H7 (cell line): ENCODE measurements around the gene CCDC191. TPM values are rescaled to one million over a fixed set of nuclear protein-coding genes. Genes with fewer than 3 reads are reported as not detected.

Experiments used
- DNase-seq: peaks from one replicate; pipeline ENCODE4 v3.0.0; 2012
- H3K27me3 ChIP-seq: 2 replicates; pipeline ENCODE4 v1.6.0; 2011; ENCODE audit warnings: mild to moderate bottlenecking, low read length; ENCODE audit not compliant: control insufficient read depth, insufficient read depth
- H3K36me3 ChIP-seq: replicated peaks from 2 replicates; pipeline ENCODE4 v1.5.1; 2011; ENCODE audit warnings: low read length; ENCODE audit not compliant: control insufficient read depth, insufficient read depth
- H3K4me3 ChIP-seq: 2 replicates; pipeline ENCODE4 v1.5.1; 2011; ENCODE audit warnings: low read depth, mild to moderate bottlenecking, control low read depth, low read length, moderate library complexity; ENCODE audit not compliant: insufficient read depth
- total RNA-seq: library from RNA; depleted of rRNA; stranded (reverse); fragments of >200 nt; shearing (Covaris generic); gene quantifications from 2 replicates; pipeline ENCODE4 v1.2.3, GENCODE V29; 2014

Gene CCDC191
- total RNA-seq, 1 experiment from 2014 or later: 0.80 TPM

DNA sequence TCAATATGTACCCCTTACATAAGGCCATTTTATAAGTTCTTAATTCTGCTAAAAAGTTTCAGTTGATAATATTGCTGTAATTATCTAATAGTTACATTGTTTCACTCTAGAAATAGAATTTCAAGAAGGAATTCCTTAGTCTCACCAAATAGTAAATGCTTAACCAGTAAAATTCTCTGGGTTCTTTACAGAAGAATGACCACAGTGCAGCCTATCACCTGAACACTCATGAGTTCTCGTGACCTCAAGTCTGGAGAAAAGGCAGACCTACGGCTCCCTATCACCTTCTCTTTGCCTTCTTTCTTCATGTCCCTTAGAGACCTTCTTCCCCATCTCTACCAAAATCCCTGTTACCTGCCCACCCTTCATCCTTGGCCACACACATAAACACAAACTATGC, 30.9 kb downstream of the CCDC191 start:
- no peak overlapping the region for H3K4me3 ChIP-seq
- H3K27me3 ChIP-seq: no peaks in the 10 kb centered on the region
- DNase-seq: no peak
- no peaks in the 10 kb centered on the region for H3K36me3 ChIP-seq

DNA sequence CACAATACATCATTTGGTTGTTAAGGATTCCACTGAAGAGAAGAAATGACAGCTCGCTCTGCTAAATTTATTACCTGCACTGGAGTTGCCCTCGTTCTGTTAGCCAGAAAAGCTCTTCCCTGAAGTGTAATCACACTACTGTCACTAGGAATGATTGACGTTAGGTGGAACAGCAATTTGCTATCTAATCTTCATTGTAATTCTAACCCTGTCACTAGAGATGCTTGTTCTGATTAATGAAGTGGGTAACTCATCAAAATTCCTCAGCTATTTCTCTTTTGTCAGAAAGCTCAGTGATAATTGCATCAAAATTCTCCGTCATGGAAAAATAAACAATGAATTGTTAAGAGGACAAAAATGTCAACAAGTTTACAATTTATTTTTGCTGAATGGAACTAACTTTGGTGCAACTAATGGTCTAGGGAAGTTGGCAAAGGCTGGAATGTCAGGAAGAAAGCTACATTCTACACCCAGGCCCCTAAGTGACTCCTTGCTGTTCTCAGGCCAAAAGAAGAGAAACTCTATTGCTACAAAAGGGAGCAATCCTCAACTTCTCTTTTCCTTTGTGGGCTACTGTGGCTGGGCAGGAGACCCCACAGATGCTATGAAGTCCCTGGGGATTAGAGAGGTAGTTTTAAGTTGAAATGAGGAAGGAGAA, 34.1 kb downstream of the CCDC191 start:
- DNase-seq: no peak
- no peak overlapping the region for H3K4me3 ChIP-seq

DNA sequence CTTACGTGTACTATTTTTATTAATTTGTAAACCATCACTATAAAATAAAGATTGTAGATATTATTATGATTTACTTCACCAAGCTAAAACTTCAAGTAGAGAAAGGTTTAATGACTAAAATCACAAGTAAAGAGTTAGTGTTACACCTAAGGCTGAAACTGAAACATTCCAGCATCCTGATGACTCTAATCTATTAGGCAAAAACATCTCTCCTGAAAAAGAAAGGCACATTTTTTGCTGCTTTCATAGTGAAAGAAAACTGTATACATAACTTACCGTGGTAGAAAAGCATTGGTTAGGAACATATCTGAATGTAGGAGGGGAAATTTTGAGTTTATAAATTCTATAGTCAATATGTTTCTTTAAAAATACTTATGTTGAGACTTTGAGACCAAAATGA, 35.4 kb downstream of the CCDC191 start:
- H3K4me3 ChIP-seq: no peak overlapping the region

More for the DNA sequence above, 34.1 kb downstream of the CCDC191 start:
- H3K27me3 ChIP-seq: no peaks in the 10 kb centered on the region
- no peaks in the 10 kb centered on the region for H3K36me3 ChIP-seq

DNA sequence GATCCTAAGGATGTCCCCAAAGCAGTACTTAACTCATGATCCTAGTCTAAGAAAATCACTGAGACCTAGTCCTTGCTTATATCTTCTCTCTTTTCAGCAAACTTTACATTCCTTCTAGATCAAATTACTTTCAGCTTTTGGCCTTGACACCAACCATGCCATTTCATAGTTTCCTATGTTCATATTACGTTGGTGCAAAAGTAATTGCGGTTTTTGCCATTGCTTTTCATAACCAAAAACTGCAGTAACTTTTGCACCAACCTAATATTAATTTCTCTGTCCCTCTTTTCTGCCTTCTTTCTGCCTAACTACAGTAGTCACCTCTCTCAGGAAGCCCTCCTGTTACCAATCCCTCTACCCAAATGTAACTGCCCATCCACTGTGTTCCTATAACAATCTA, 36.8 kb downstream of the CCDC191 start:
- no peak for DNase-seq
- no peak overlapping the region for H3K4me3 ChIP-seq
- H3K36me3 ChIP-seq: no peaks in the 10 kb centered on the region
- no peaks in the 10 kb centered on the region for H3K27me3 ChIP-seq

More for the DNA sequence above, 35.4 kb downstream of the CCDC191 start:
- Histone ChIP-seq H3K27me3 (no peaks in the 10 kb centered on the region), H3K36me3 (no peaks in the 10 kb centered on the region)
- no peak for DNase-seq

DNA sequence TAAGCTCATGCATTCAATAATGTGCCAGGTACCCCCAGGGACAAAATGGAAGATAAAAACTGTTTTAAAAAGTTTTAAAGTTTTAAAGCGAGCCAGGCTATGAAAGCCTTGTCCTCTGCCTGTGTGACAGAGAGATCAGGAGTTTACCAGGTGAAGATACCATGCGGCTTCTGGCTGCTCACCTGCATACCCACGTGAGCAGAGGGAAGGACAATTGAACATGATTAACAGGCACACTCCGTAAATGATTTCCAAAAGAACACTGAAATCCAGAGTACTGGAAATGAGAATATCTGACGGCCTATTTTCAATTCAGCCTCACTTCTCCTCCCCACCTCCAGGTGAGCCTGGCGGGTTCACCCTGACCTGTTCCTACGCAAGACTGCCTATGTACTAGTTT, 42.1 kb downstream of the CCDC191 start:
- DNase-seq: no peak
- no peak overlapping the region for H3K4me3 ChIP-seq
- no peaks in the 10 kb centered on the region for H3K27me3 ChIP-seq
- no peaks in the 10 kb centered on the region for H3K36me3 ChIP-seq

DNA sequence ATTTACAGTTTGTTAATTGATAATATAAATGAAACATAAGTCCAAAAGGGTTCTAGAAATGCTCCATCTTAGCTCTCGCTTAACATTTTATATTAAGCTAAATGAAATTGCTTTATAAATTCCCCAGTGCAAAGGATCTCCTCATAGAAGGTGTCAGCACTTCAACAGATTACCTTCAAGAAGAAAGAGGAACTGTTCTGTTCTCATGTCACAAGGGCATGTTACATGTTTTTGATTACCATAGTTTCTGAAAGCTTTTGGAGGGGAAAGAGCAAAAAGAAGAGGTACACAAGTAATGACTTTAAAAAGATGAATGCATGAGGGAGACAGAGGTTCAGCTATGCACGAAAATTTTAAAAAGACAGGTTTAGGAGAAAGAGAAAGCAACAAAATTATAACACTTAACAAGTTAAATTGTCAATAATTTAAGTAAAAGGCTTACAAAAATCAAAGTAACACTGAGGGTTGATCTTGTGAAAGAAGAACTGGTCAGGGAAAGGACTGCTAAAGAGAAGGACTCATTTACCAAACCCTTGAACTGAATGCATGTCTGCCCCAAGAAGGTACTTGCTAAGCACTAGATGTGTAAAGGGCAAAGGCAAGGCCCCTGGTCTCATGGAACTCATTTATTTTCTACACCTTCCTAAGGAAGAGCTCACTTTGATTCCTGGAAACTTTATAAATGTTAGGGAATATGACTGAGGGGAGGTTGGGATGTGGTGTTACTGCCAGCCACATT, 45.1 kb downstream of the CCDC191 start:
- DNase-seq: no peak
- Histone ChIP-seq H3K27me3 (no peaks in the 10 kb centered on the region), H3K4me3 (no peak overlapping the region), H3K36me3 (no peaks in the 10 kb centered on the region)

DNA sequence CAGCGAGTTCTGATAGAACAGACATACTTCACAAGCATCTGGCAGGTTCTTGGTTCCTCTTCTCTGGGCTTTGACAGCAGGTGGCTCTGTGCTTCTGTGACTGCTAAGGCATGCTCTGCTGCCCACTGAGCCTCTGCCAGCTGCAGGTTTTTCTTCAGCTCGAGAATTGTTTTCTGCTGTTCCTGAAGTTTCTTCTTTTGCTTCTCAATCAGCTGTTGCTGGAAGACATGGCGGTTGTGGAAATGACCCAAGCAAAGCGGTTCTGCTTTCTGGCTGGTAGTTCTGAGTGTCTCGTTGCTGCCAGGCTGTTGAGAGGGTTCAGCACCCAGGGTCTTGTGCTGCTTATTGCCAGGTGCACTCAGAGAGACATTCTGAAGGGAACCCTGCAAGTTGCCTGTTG, 50.8 kb downstream of the CCDC191 start:
- DNase-seq: no peak
- Histone ChIP-seq H3K4me3 (no peak overlapping the region), H3K36me3 (no peaks in the 10 kb centered on the region), H3K27me3 (no peaks in the 10 kb centered on the region)

DNA sequence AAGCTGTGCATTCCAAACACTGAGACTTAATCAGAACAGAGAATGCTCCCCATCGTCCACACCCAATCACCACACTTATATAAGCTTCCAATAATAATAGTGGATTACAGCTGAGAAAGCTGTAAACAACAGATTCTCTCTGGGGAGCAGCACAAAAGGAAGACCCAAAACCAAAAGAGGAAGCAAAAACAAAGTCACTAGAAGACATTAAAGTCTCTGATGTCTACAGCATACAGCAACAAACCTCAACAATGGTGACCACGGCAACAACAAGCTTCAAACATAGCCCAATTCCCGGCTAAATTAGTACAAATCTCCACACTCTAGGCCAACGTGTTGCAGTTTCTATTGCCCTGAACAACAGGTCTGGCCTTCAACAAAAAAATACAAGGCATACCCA, 70.8 kb downstream of the CCDC191 start:
- no peak for DNase-seq
- H3K27me3 ChIP-seq: no peaks in the 10 kb centered on the region
- no peaks in the 10 kb centered on the region for H3K36me3 ChIP-seq
- no peak overlapping the region for H3K4me3 ChIP-seq

DNA sequence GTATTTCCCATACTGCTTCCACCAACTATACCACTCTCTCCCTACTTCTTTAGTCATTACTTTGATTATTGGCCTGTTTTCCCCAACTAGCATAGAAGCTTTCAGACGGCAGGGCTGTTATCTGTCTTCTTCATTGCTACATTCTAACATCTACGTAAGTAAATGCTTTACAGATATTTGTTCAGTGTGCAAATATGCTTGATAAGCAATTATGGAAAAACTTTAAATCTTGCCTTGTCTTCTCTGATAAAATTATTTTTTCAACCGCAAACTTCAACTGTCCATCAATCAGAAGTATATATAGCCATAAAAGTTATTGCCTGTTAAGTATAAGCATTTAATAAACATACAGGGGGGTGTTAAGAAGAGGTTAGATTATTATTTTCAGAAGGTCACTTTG, 72.8 kb downstream of the CCDC191 start:
- DNase-seq: no peak
- no peak overlapping the region for H3K4me3 ChIP-seq
- H3K27me3 ChIP-seq: no peaks in the 10 kb centered on the region
- H3K36me3 ChIP-seq: no peaks in the 10 kb centered on the region

DNA sequence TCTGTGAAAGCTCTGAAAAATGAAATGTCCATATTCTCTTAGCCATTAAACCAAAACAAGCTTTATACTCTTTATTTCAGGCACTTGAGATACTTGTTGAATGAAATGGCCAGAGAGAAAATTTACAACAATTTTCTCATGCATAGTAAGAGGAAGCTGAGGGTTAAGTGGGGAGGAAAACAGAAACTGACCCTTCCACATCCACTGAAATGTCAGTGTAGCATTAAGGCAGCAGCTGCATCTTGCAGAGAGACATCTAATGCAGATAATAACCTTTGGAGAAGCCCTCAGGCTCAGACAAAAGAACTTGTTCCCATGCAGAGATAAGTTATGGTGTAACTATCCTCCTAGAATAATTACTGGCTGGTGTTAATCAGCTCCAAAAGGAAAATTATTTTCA, 74.5 kb downstream of the CCDC191 start:
- Histone ChIP-seq H3K4me3 (no peak overlapping the region), H3K27me3 (no peaks in the 10 kb centered on the region), H3K36me3 (no peaks in the 10 kb centered on the region)
- no peak for DNase-seq

DNA sequence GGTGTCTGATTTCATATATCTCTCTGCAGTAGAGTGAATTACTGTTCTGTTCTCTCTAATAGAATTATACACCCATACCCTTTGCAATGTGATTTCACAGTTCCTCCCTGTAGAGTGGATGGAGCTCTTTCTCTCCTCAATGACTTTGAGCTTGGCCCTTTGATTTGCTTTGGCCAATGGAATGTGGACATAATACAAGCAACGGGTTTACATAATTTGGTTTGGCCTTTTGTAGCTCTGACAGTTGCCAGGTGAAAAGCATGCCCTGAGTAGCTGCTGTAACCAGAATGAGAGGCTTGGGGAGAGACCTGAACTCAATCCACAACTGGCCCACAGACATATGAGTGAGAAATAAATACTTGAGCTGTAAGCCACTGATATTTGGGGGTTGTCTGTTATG, 76.4 kb downstream of the CCDC191 start:
- H3K27me3 ChIP-seq: no peaks in the 10 kb centered on the region
- no peak overlapping the region for H3K4me3 ChIP-seq
- H3K36me3 ChIP-seq: no peaks in the 10 kb centered on the region
- DNase-seq: no peak

DNA sequence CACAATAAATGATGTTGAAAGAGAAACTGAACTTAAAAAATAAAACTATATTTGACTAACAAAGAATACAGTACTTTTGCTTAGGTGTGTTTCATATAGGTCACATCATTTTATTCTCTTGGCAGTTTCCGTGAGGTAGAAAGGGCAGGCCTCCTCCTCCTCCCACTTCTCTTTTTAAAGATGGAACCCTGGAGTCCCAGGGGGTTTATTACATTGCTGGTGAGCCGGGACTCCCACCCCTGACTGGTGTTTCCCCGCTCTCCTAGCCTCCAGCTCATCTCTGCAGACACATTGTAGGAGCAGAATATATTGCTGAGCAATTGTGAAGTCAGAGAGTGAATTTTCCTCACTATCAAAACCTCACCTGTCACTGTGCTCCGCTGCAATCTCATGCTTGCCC, 78.5 kb downstream of the CCDC191 start:
- no peak for DNase-seq
- H3K27me3 ChIP-seq: no peaks in the 10 kb centered on the region
- H3K36me3 ChIP-seq: no peaks in the 10 kb centered on the region

DNA sequence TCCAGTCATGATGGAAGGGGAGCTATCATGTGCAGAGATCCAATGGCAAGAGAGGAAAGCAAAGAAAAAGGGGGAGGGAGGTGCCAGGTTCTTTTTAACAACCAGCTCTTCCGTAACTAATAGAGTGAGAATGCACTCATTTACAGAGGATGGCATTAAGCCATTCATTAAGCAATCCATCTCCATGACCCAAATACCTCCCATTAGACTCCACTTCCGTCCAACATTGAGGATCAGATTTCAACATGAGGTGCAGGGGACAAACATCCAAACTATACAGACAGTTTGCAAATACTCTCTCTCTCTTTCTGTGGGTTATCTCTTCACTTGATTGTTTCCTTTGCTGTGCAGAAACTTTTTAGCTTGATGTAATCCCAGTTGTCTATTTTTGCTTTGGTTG, 87.3 kb downstream of the CCDC191 start:
- no peaks in the 10 kb centered on the region for H3K27me3 ChIP-seq
- no peaks in the 10 kb centered on the region for H3K36me3 ChIP-seq
- no peak overlapping the region for H3K4me3 ChIP-seq
- DNase-seq: no peak

More for the DNA sequence above, 78.5 kb downstream of the CCDC191 start:
- H3K4me3 ChIP-seq: no peak overlapping the region

DNA sequence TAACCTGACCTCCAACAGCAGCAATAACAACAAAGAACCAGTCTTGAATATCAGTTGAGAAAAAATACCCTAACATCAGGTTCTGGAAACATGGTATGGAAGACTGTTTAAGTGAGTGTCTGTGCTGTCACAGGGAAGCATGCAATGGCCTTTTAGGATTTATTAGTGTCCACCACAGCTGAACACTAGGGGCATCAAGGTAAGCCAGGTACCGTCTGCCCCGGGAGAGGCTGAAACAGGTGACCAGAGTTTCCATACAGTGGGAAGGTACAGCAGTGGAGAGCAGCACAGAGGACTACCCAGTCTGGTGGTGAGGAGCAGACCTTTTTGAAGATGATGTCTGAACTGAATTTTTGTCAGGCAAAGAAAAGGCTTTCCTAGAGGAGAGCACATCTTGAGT, 90.2 kb downstream of the CCDC191 start:
- no peaks in the 10 kb centered on the region for H3K36me3 ChIP-seq
- DNase-seq: no peak
- H3K4me3 ChIP-seq: no peak overlapping the region
- H3K27me3 ChIP-seq: no peaks in the 10 kb centered on the region

DNA sequence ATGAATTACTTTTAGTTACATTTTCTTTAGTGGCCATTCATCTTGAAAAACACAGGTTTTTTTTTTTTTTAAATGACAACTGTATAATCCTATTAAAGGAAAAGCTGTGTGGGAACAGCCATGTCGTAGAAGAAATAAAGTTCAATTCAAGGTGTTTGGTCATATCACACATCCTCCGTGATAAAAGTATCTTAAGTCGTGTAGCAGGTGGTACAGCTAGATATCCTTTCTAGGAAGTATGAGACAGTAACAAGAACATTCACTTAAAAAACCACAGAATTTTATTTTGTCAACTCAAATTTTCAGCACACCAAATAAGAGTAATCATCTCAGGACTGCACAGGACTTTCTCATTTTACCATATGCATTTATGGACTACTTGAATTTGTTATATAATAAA, 92.4 kb downstream of the CCDC191 start:
- no peak for DNase-seq
- Histone ChIP-seq H3K27me3 (no peaks in the 10 kb centered on the region), H3K36me3 (peaks cover 3% of the 10 kb centered on the region), H3K4me3 (no peak overlapping the region)
